Trophoblast cell (in vitro differentiated cells and primary cell): ENCODE data around the gene RPRD2.

Source experiments
- DNase-seq, 2 donors: peaks; one replicate each; pipeline ENCODE4 v3.0.0-alpha.2; 2016
- H2AFZ ChIP-seq: 2 replicates; pipeline ENCODE4 v1.6.1; 2013; ENCODE audit warnings: low read length, moderate library complexity, mild to moderate bottlenecking; ENCODE audit not compliant: insufficient read depth, poor library complexity
- H2AK5ac ChIP-seq: 2 replicates; pipeline ENCODE4 v1.6.1; 2013; ENCODE audit warnings: mild to moderate bottlenecking, low read length
- H2BK120ac ChIP-seq: 2 replicates; pipeline ENCODE4 v1.6.1; 2013; ENCODE audit warnings: low read length, mild to moderate bottlenecking, moderate library complexity; ENCODE audit not compliant: insufficient read depth, poor library complexity
- H2BK12ac ChIP-seq: 2 replicates; pipeline ENCODE4 v1.6.1; 2013; ENCODE audit warnings: mild to moderate bottlenecking, low read length, moderate library complexity
- H2BK5ac ChIP-seq: 2 replicates; pipeline ENCODE4 v1.6.1; 2013; ENCODE audit warnings: low read length, low read depth, moderate library complexity, mild to moderate bottlenecking; ENCODE audit not compliant: poor library complexity
- H3K14ac ChIP-seq: 2 replicates; pipeline ENCODE4 v1.6.1; 2013; ENCODE audit warnings: mild to moderate bottlenecking, low read length
- H3K18ac ChIP-seq: 2 replicates; pipeline ENCODE4 v1.6.1; 2013; ENCODE audit warnings: mild to moderate bottlenecking, low read length
- H3K23ac ChIP-seq: 2 replicates; pipeline ENCODE4 v1.6.1; 2013; ENCODE audit warnings: low read length
- H3K27ac ChIP-seq: 2 replicates; pipeline ENCODE4 v1.5.1; 2013; ENCODE audit warnings: low read depth, mild to moderate bottlenecking, inconsistent platforms, low read length, moderate library complexity
- H3K27me3 ChIP-seq: 2 replicates; pipeline ENCODE4 v1.6.1; 2013; ENCODE audit warnings: inconsistent platforms, mild to moderate bottlenecking, low read length, moderate library complexity; ENCODE audit not compliant: insufficient read depth
- H3K36me3 ChIP-seq, 2 experiments: 1 replicate in 1 of 2; 2 replicates in 1 of 2; pipeline ENCODE4 v1.6.1; 2013; ENCODE audit warnings: low read length in 2 of 2, mild to moderate bottlenecking in 2 of 2, moderate library complexity in 1 of 2; ENCODE audit not compliant: insufficient read depth in 2 of 2, control insufficient read depth in 1 of 2
- H3K4ac ChIP-seq: 2 replicates; pipeline ENCODE4 v1.6.1; 2013; ENCODE audit warnings: low read depth, mild to moderate bottlenecking, low read length, moderate library complexity
- H3K4me1 ChIP-seq, 2 experiments: 1 replicate in 1 of 2; 2 replicates in 1 of 2; pipeline ENCODE4 v1.6.1; 2013; ENCODE audit warnings: low read length in 2 of 2, mild to moderate bottlenecking in 2 of 2, moderate library complexity in 1 of 2; ENCODE audit not compliant: insufficient read depth in 2 of 2, control insufficient read depth in 1 of 2
- H3K4me2 ChIP-seq: 2 replicates; pipeline ENCODE4 v1.6.1; 2013; ENCODE audit warnings: inconsistent platforms, mild to moderate bottlenecking, low read length, moderate library complexity
- H3K4me3 ChIP-seq: 2 replicates; pipeline ENCODE4 v1.5.1; 2013; ENCODE audit warnings: mild to moderate bottlenecking, low read depth, low read length, inconsistent platforms
- H3K79me1 ChIP-seq: one replicate; pipeline ENCODE4 v1.6.1; 2013; ENCODE audit warnings: low read length
- H3K79me2 ChIP-seq: 2 replicates; pipeline ENCODE4 v1.6.1; 2013; ENCODE audit warnings: low read length, mild to moderate bottlenecking; ENCODE audit not compliant: control insufficient read depth, insufficient read depth, poor library complexity
- H3K9ac ChIP-seq: 2 replicates; pipeline ENCODE4 v1.6.1; 2013; ENCODE audit warnings: mild to moderate bottlenecking, low read length
- H3K9me3 ChIP-seq: 2 replicates; pipeline ENCODE4 v1.6.1; 2013; ENCODE audit warnings: low read depth, mild to moderate bottlenecking, control low read depth, inconsistent platforms, low read length; ENCODE audit not compliant: insufficient read depth
- H4K12ac ChIP-seq: 2 replicates; pipeline ENCODE4 v1.6.1; 2013; ENCODE audit warnings: low read depth, mild to moderate bottlenecking, low read length, moderate library complexity
- H4K8ac ChIP-seq: 2 replicates; pipeline ENCODE4 v1.6.1; 2013; ENCODE audit warnings: low read depth, mild to moderate bottlenecking, low read length, moderate library complexity
- H4K91ac ChIP-seq: one replicate; pipeline ENCODE4 v1.6.1; 2013; ENCODE audit warnings: low read depth, mild to moderate bottlenecking, low read length, moderate library complexity
- WGBS: extraction: QIAGEN DNeasy Blood & Tissue Kit; methylation state at CpG from one replicate; pipeline ENCODE4 v1.1.7; 2013; ENCODE audit warnings: missing lambda C conversion rate; ENCODE audit not compliant: insufficient read length, insufficient coverage; ENCODE audit errors: extremely low coverage; 5-methylcytosine and 5-hydroxymethylcytosine counted together

Gene RPRD2

DNA sequence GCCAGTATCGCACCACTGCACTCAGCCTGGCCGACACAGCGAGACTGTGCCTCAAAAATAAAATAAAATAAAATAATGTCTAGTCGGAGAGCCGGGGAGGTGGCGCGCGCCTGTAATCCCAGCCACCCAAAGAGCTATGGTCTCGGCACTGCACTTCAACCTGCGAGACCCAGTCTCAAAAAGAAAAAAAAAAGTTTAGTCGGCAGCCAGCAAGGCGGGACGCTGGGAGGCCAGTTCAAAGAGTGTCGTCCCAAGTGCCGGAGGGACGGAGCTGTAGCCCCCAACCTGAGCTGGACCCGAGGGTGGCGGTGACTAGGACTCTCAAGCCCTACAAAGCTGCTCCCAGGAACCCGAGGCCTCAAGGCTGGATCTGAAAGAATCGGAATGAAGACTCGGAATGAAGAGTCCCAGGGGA, 151.0 kb downstream of the RPRD2 start:
- Histone ChIP-seq H3K14ac (peak overlapping the region; percentile 30), H3K4me1 (peaks cover 3 to 6% of the 10 kb centered on the region in 2 experiments), H3K27ac (peak overlapping the region; percentile 6), H3K18ac (peak overlapping the region; percentile 63), H2BK12ac (peak overlapping the region; percentile 34), H3K4ac (peak overlapping the region; percentile 60), H3K9ac (peak overlapping the region; percentile 0), H2AFZ (peak overlapping the region; percentile 38), H4K8ac (peak overlapping the region; percentile 40), H3K27me3 (no peaks in the 10 kb centered on the region), H4K91ac (peak overlapping the region; percentile 67), H2BK5ac (peak overlapping the region; percentile 77), H3K4me3 (peak overlapping the region; percentile 68), H3K79me2 (peaks cover 6% of the 10 kb centered on the region), H2AK5ac (no peak overlapping the region), H4K12ac (peak overlapping the region; percentile 83), H3K36me3 (peaks cover 4 to 7% of the 10 kb centered on the region in 2 experiments), H2BK120ac (peak overlapping the region; percentile 50), H3K4me2 (peak overlapping the region; percentile 74), H3K79me1 (peaks cover 6% of the 10 kb centered on the region), H3K23ac (no peak overlapping the region), H3K9me3 (no peaks in the 10 kb centered on the region)
- no CpG with 5 or more reads among the region's 21 CpGs for WGBS
- DNase-seq, result no peak

DNA sequence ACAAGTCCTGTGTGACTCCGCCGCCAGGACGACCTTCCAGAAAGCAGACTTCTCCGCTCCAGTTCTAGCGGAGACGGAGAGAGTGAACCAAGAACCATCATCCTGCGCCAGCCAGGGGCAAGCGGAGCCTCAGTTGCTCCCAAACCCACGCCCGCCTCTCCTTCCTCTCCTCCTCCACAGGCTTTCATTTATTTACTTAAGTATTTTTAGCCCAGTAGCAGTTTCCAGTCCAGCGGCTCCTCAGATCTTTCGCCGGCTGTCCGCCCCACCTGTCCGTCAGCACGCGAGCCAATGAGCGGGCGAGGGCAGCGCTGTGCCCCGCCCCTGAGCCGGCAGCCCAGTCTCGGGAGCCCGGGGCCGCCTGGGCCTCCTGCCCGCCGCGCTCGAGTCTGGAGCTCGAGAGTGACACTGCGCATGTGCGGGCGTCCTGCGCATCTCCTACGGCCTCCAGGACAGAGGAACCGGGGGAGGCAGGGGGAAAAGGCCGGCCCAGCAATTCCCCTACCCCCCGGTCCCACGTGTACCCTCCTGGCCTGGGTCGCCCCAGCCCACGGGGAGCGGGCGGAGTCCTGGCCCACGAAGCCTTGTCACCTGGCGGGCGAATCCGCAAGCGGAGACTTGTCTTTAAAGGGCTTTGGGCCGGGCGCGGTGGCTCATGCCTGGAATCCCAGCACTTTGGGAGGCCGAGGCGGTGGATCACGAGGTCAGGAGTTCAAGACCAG, 151.5 kb downstream of the RPRD2 start, which contains the start of gene FALEC:
FALEC (plus strand) TSS at position 425 of the 722 bp plus-strand sequence.
- no CpG with 5 or more reads among the region's 54 CpGs for WGBS
- Histone ChIP-seq H2AFZ (peak within 1 kb of the TSS; percentile 94), H2BK120ac (peak within 1 kb of the TSS; percentile 50), H3K4ac (peak within 1 kb of the TSS; percentile 60), H3K23ac (no peak within 1 kb of the TSS), H3K4me3 (peak within 1 kb of the TSS; percentile 78), H4K91ac (peak within 1 kb of the TSS; percentile 78), H3K27ac (peak within 1 kb of the TSS; percentile 6), H3K18ac (peak within 1 kb of the TSS; percentile 71), H3K79me1 (peaks cover 6% of the 10 kb centered on the region), H3K14ac (peak within 1 kb of the TSS; percentile 90), H2AK5ac (no peak within 1 kb of the TSS), H3K9ac (peak within 1 kb of the TSS; percentile 44), H2BK5ac (peak within 1 kb of the TSS; percentile 77), H4K8ac (peak within 1 kb of the TSS; percentile 92), H4K12ac (peak within 1 kb of the TSS; percentile 88), H2BK12ac (peak within 1 kb of the TSS; percentile 34), H3K4me2 (peak within 1 kb of the TSS; percentile 84), H3K9me3 (no peaks in the 10 kb centered on the region), H3K79me2 (peaks cover 6% of the 10 kb centered on the region), H3K36me3 (peaks cover 4 to 7% of the 10 kb centered on the region in 2 experiments), H3K4me1 (peaks cover 3 to 6% of the 10 kb centered on the region in 2 experiments), H3K27me3 (no peaks in the 10 kb centered on the region)
- peak; percentile 97 to 98 for DNase-seq

DNA sequence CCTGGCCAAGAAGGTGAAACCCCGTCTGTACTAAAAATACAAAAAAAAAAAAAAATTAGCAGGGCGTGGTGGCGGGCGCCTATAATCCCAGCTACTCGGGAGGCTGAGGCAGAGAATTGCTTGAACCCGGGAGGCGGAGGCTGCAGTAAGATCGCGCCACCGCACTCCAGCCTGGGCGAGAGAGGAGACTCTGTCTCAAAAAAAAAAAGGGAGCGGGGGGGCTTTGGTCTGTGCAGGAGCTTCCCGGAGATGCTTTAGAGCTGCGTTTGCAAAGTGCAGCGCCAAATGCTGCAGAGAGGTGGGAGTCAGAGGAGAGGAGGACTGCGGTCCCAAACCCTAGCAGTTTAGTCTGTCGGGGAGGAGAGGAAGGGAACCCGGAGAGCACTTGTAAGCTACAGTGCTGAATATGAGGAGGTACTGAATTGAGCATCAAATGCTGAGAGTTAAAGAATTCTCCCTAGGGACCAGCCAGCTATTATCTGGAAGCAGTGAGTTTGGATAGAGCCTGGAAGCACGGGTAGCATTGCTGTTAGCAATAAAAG, 152.2 kb downstream of the RPRD2 start:
- peak overlapping the region; percentile 65 for H3K4me2 ChIP-seq

DNA sequence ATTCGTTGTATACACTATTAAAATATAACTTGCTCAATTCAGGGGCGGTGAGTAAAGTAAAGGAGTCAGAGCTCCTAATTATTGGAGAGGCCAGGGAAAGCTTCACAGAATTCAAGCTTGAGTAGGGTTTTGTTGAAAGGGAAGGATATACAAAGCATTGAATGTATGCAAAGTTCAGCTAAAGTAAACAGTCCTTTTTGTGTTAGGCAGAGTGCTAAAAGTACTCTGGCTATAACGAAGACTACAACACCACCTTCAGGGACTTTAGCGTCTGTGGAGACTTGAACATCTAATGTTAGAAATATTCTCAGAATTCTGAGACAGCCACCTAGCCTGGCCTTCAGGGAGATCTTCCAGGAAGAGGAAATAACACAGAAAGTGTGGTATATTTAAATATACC, 152.7 kb downstream of the RPRD2 start:
- Histone ChIP-seq H4K12ac (no peak overlapping the region), H2BK120ac (no peak overlapping the region), H3K27me3 (no peaks in the 10 kb centered on the region), H2BK12ac (no peak overlapping the region), H3K18ac (no peak overlapping the region), H3K36me3 (peaks cover 0 to 4% of the 10 kb centered on the region in 2 experiments), H3K9ac (no peak overlapping the region), H2AK5ac (no peak overlapping the region), H3K23ac (no peak overlapping the region), H2BK5ac (no peak overlapping the region), H3K4me1 (peaks cover 3 to 6% of the 10 kb centered on the region in 2 experiments), H3K4ac (no peak overlapping the region), H3K27ac (no peak overlapping the region), H2AFZ (no peak overlapping the region), H3K4me2 (no peak overlapping the region), H3K79me1 (peaks cover 6% of the 10 kb centered on the region), H4K8ac (no peak overlapping the region), H3K14ac (no peak overlapping the region), H3K4me3 (no peak overlapping the region), H3K79me2 (peaks cover 6% of the 10 kb centered on the region), H4K91ac (no peak overlapping the region), H3K9me3 (no peaks in the 10 kb centered on the region)
- WGBS, result no CpG with 5 or more reads among the region's 4 CpGs
- peak; percentile 22 to 77 for DNase-seq

More for the DNA sequence above, 152.2 kb downstream of the RPRD2 start:
- H3K9ac ChIP-seq, result no peak overlapping the region
- H2BK12ac ChIP-seq, result no peak overlapping the region
- no peak overlapping the region for H2AK5ac ChIP-seq
- peak overlapping the region; percentile 44 for H4K12ac ChIP-seq
- peaks cover 6% of the 10 kb centered on the region for H3K79me2 ChIP-seq
- no peak for DNase-seq
- H4K8ac ChIP-seq, result peak overlapping the region; percentile 46
- no peaks in the 10 kb centered on the region for H3K9me3 ChIP-seq
- peak overlapping the region; percentile 17 for H2AFZ ChIP-seq
- H3K14ac ChIP-seq, result no peak overlapping the region
- H3K23ac ChIP-seq, result no peak overlapping the region
- H3K18ac ChIP-seq, result no peak overlapping the region
- H3K27me3 ChIP-seq, result no peaks in the 10 kb centered on the region
- H2BK5ac ChIP-seq, result no peak overlapping the region
- peaks cover under 1 to 7% of the 10 kb centered on the region in 2 experiments for H3K36me3 ChIP-seq
- peak overlapping the region; percentile 78 for H4K91ac ChIP-seq
- H3K79me1 ChIP-seq, result peaks cover 6% of the 10 kb centered on the region
- H3K4me1 ChIP-seq, result peaks cover 3 to 6% of the 10 kb centered on the region in 2 experiments
- WGBS, result no CpG with 5 or more reads among the region's 19 CpGs
- peak overlapping the region; percentile 12 for H3K4me3 ChIP-seq
- H3K27ac ChIP-seq, result no peak overlapping the region
- no peak overlapping the region for H2BK120ac ChIP-seq
- H3K4ac ChIP-seq, result no peak overlapping the region
